Mesothelial cell of epicardium (in vitro differentiated cells): ENCODE results near the gene SSBP3. TPM values are rescaled to one million over a fixed set of nuclear protein-coding genes. Genes with fewer than 3 reads are reported as not detected.

ENCODE experiments used
- DNase-seq, 2 experiments: peaks; one replicate each; pipeline ENCODE4 v3.0.0; 2021; ENCODE audit warnings: low spot score in 2 of 2; ENCODE audit not compliant: unreplicated experiment in 2 of 2
- H3K27ac Mint-ChIP-seq: 2 replicates; pipeline ENCODE4 v1.8.0; 2021; ENCODE audit warnings: mixed read lengths
- H3K27me3 Mint-ChIP-seq: 2 replicates; pipeline ENCODE4 v1.8.0; 2021; ENCODE audit warnings: low read depth, mixed read lengths
- H3K36me3 Mint-ChIP-seq: 2 replicates; pipeline ENCODE4 v1.8.0; 2021; ENCODE audit warnings: mixed read lengths
- H3K4me1 Mint-ChIP-seq: 2 replicates; pipeline ENCODE4 v1.8.0; 2021; ENCODE audit warnings: mixed read lengths
- H3K4me3 Mint-ChIP-seq: 2 replicates; pipeline ENCODE4 v1.8.0; 2021; ENCODE audit warnings: mild to moderate bottlenecking, moderate library complexity, mixed read lengths
- H3K9me3 Mint-ChIP-seq: 2 replicates; pipeline ENCODE4 v1.8.0; 2021; ENCODE audit warnings: mixed read lengths
- CTCF ChIP-seq: fragments of 200-600 bp; sonication (generic); IDR thresholded peaks from one replicate; pipeline ENCODE4 v1.5.0; 2021; ENCODE audit warnings: antibody characterized with exemption; ENCODE audit not compliant: unreplicated experiment
- total RNA-seq: library from RNA; stranded (reverse); gene quantifications from 3 replicates; pipeline ENCODE4 v1.2.1, GENCODE V29; 2021

The SSBP3 gene
- total RNA-seq, 1 donor from 2014 or later: 172 TPM

GRCh38 chr1:54285815-54286345, 120.3 kb downstream of the SSBP3 start:
- TF ChIP-seq CTCF: no peak
- no peak for DNase-seq
- peaks cover under 1% of the 10 kb centered on the region for H3K36me3 Mint-ChIP-seq
- no peak overlapping the region for H3K4me3 Mint-ChIP-seq
- no peaks in the 10 kb centered on the region for H3K9me3 Mint-ChIP-seq
- H3K27ac Mint-ChIP-seq: peak overlapping the region; percentile 50
- H3K27me3 Mint-ChIP-seq: no peaks in the 10 kb centered on the region
- peaks cover 67% of the 10 kb centered on the region for H3K4me1 Mint-ChIP-seq

- Mint-ChIP-seq H3K4me1 (peaks cover 61% of the 10 kb centered on the region), H3K4me3 (no peak overlapping the region)
- no peak for TF ChIP-seq CTCF
These were observed 121.2 kb downstream of the SSBP3 start for GRCh38 chr1:54284781-54285529.

GRCh38 chr1:54283635-54284385, 122.4 kb downstream of the SSBP3 start:
- TF ChIP-seq CTCF: no peak
- Mint-ChIP-seq H3K36me3 (peaks cover 11% of the 10 kb centered on the region), H3K4me3 (no peak overlapping the region), H3K4me1 (peaks cover 49% of the 10 kb centered on the region), H3K9me3 (no peaks in the 10 kb centered on the region), H3K27me3 (no peaks in the 10 kb centered on the region), H3K27ac (peak overlapping the region; percentile 21)
- DNase-seq: no peak

More at GRCh38 chr1:54284781-54285529, 121.2 kb downstream of the SSBP3 start:
- H3K9me3 Mint-ChIP-seq: no peaks in the 10 kb centered on the region
- no peak for DNase-seq
- H3K27me3 Mint-ChIP-seq: no peaks in the 10 kb centered on the region
- H3K36me3 Mint-ChIP-seq: peaks cover 9% of the 10 kb centered on the region
- peak overlapping the region; percentile 65 for H3K27ac Mint-ChIP-seq

- no peak overlapping the region for H3K4me3 Mint-ChIP-seq
- no peaks in the 10 kb centered on the region for H3K27me3 Mint-ChIP-seq
- H3K4me1 Mint-ChIP-seq: peaks cover 40% of the 10 kb centered on the region
- H3K9me3 Mint-ChIP-seq: no peaks in the 10 kb centered on the region
- DNase-seq: no peak
- peaks cover 11% of the 10 kb centered on the region for H3K36me3 Mint-ChIP-seq
- peak overlapping the region; percentile 30 for H3K27ac Mint-ChIP-seq
- TF ChIP-seq CTCF: no peak
These were observed 123.9 kb downstream of the SSBP3 start for GRCh38 chr1:54282101-54282847.

- TF ChIP-seq CTCF: no peak
- H3K27me3 Mint-ChIP-seq: no peaks in the 10 kb centered on the region
- no peak for DNase-seq
- no peaks in the 10 kb centered on the region for H3K9me3 Mint-ChIP-seq
- H3K27ac Mint-ChIP-seq: peak overlapping the region; percentile 56
- H3K4me1 Mint-ChIP-seq: peaks cover 32% of the 10 kb centered on the region
- H3K36me3 Mint-ChIP-seq: peaks cover 15% of the 10 kb centered on the region
- H3K4me3 Mint-ChIP-seq: no peak overlapping the region
These were observed 125.5 kb downstream of the SSBP3 start for GRCh38 chr1:54280651-54281050.
